ENCODE data around the gene ANGEL1.

GRCh38 chr14:76769636-76770292 is 42.9 kb downstream of the ANGEL1 start:
- TF ChIP-seq CTCF (IDR thresholded peaks at IDR 0.05; ENCODE audit: poor library complexity) (no peak), EZH2 (IDR thresholded peaks at IDR 0.05; ENCODE audit: borderline replicate concordance) (no peak)
